Measurements from ENCODE around the gene PRICKLE4.

Gene PRICKLE4

DNA sequence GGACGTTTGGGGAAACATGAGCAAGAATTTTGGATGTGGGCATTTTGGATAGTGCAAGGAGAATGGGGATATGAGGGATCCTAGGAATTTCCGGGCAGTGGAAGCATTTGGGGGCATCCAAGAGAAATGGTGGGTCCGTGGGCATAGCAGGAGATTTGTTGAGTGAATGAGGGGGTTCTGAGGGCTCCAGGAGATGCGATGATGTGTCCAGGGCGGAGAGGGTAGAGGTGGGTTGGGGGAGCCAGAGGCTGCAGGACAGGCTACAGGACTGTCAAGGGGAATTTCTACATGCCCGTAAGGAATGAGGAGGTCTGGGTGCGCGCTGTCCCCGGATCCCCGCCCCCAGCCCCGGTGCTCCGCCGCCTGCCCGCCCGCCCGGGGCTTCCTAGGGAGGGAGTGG is 1.2 kb upstream of the PRICKLE4 start:
- no peak for ATAC-seq
- no peaks in the 10 kb centered on the region for H3K9me3 Mint-ChIP-seq
- peak overlapping the region; percentile 98 for H3K4me3 Mint-ChIP-seq
- no peaks in the 10 kb centered on the region for H3K27me3 Mint-ChIP-seq
- H3K4me1 Mint-ChIP-seq: peaks cover 23% of the 10 kb centered on the region
- peaks cover 13% of the 10 kb centered on the region for H3K36me3 Mint-ChIP-seq
- H3K27ac Mint-ChIP-seq: peak overlapping the region; percentile 73

DNA sequence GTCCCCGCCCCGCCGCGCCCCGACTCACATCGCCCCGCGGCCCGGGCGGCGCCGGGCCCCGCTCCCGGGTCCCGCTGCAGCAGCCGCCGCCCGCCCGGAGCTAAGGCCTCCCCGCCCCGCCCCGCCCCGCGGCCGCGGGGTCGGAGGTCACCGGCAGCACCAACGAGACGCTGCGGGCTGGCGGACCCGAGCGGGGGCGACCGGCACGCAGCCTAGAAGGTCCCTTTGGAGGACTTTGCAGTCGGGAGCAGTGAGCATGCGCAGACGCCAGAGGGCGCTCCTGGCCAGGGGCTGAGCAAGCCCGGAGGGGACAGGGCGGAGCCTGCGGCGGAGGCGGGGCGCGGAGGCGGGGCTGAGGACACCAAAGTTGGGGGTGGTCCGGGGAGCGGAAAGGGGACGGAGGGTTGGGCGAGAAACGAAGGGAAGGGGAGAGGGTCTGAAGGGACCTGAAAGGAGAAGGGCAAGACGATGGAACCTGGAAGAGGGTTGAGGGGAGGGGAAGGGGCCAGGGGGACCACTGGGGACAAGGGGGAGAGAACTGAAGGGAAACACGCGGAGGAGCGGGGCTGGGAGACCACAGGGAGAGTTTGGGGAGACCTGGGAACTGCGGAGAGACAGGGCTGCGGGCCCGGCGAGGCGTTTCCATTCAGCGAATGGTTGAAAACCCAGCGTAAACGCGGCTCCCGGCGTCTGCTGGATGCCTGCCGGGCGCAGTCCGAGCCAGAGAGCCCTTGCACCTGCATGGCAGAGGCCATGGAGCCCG is 613 bp upstream of the PRICKLE4 start, which contains the start of gene FRS3:
Gene FRS3, minus strand, starts transcription at position 113 of the 763 bp plus-strand sequence. CDS start 2,913 bp downstream, outside the sequence.
- peak within 1 kb of the TSS; percentile 98 for H3K4me3 Mint-ChIP-seq
- peaks cover 29% of the 10 kb centered on the region for H3K4me1 Mint-ChIP-seq
- H3K27ac Mint-ChIP-seq: peak within 1 kb of the TSS; percentile 73
- peak; percentile 97 for ATAC-seq
- H3K36me3 Mint-ChIP-seq: peaks cover 6% of the 10 kb centered on the region
- H3K9me3 Mint-ChIP-seq: no peaks in the 10 kb centered on the region
- no peaks in the 10 kb centered on the region for H3K27me3 Mint-ChIP-seq

- H3K4me1 Mint-ChIP-seq: peaks cover 39% of the 10 kb centered on the region
- no peaks in the 10 kb centered on the region for H3K36me3 Mint-ChIP-seq
- H3K4me3 Mint-ChIP-seq: peak overlapping the region; percentile 64
- no peaks in the 10 kb centered on the region for H3K9me3 Mint-ChIP-seq
- no peaks in the 10 kb centered on the region for H3K27me3 Mint-ChIP-seq
- H3K27ac Mint-ChIP-seq: no peak overlapping the region
- no peak for ATAC-seq
Observed at GRCh38 chr6:41781366-41781730, 766 bp downstream of the PRICKLE4 start.

DNA sequence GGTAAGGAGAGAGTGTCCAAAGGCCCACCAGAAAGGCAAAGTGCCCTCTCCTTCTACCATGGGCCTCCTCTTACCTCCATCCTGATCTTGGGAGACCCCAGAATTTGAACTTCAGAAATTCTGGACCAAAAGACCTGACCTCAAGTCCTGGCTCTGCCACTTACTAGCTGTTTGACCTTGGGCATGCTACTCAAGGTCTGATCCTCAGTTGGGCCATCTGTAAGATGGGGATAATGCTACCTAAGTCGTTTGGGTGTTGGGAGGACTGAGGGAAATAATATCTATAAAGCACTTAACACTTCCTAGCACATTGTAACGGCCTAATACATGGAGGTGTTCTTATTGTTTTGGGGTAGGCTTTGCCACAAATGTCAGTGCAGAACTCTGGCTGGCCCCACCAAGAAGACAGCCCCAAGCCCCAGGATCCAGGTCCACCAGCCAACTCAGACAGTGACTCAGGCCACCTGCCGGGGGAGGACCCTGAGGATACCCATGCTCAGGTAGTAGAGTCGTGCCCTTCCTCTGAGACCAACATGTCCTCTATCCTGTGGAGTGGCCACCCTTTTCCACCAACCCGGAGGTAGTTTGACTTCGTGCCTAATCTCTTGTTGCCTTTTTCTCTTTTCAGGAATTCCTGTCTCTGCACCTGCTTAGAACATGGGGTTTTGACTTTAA is 2.7 kb downstream of the PRICKLE4 start:
- H3K4me1 Mint-ChIP-seq: peaks cover 39% of the 10 kb centered on the region
- ATAC-seq: no peak
- H3K4me3 Mint-ChIP-seq: no peak overlapping the region
- no peaks in the 10 kb centered on the region for H3K27me3 Mint-ChIP-seq
- no peaks in the 10 kb centered on the region for H3K36me3 Mint-ChIP-seq
- no peak overlapping the region for H3K27ac Mint-ChIP-seq
- H3K9me3 Mint-ChIP-seq: no peaks in the 10 kb centered on the region

DNA sequence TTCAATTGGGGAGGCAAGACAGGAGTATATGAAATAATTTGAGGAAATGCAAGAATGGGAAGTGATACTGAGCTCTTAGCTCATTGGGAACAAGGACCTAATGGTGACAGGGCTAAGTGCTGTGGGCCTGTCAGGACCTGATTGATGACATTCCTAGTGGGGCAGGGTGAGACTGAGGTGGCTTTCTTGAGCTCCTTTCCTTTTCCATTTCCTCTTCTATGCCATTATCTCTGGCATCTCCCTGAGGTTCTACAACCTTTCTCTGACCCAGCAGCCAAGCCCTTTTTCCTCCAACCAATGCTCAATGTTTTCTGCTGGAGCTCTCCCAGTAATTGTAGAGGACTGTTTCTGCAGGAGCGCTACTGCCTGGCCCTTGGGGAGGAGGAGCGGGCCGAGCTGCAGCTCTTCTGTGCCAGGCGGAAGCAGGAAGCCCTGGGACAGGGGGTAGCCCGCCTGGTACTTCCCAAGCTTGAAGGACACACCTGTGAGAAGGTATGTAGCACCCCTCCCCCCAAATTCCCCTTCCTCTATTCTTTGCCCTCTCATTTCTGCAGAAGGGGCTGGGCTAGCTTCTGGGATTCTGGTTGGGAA is 4.1 kb downstream of the PRICKLE4 start:
- Mint-ChIP-seq H3K27ac (no peak overlapping the region), H3K4me3 (no peak overlapping the region), H3K27me3 (no peaks in the 10 kb centered on the region), H3K4me1 (peaks cover 39% of the 10 kb centered on the region), H3K9me3 (no peaks in the 10 kb centered on the region), H3K36me3 (peaks cover 4% of the 10 kb centered on the region)
- ATAC-seq: no peak

GRCh38 chr6:41785254-41785653 is 4.7 kb downstream of the PRICKLE4 start:
- ATAC-seq: no peak
- peak overlapping the region; percentile 96 for H3K4me3 Mint-ChIP-seq
- peaks cover 9% of the 10 kb centered on the region for H3K36me3 Mint-ChIP-seq
- no peaks in the 10 kb centered on the region for H3K27me3 Mint-ChIP-seq
- peaks cover 45% of the 10 kb centered on the region for H3K4me1 Mint-ChIP-seq
- no peak overlapping the region for H3K27ac Mint-ChIP-seq
- no peaks in the 10 kb centered on the region for H3K9me3 Mint-ChIP-seq

- H3K4me1 Mint-ChIP-seq: peaks cover 43% of the 10 kb centered on the region
- peak overlapping the region; percentile 99 for H3K27ac Mint-ChIP-seq
- H3K9me3 Mint-ChIP-seq: no peaks in the 10 kb centered on the region
- ATAC-seq: no peak
- no peaks in the 10 kb centered on the region for H3K27me3 Mint-ChIP-seq
- peak overlapping the region; percentile 96 for H3K4me3 Mint-ChIP-seq
- peaks cover 11% of the 10 kb centered on the region for H3K36me3 Mint-ChIP-seq
Observed at GRCh38 chr6:41785689-41786450, 5.3 kb downstream of the PRICKLE4 start.

DNA sequence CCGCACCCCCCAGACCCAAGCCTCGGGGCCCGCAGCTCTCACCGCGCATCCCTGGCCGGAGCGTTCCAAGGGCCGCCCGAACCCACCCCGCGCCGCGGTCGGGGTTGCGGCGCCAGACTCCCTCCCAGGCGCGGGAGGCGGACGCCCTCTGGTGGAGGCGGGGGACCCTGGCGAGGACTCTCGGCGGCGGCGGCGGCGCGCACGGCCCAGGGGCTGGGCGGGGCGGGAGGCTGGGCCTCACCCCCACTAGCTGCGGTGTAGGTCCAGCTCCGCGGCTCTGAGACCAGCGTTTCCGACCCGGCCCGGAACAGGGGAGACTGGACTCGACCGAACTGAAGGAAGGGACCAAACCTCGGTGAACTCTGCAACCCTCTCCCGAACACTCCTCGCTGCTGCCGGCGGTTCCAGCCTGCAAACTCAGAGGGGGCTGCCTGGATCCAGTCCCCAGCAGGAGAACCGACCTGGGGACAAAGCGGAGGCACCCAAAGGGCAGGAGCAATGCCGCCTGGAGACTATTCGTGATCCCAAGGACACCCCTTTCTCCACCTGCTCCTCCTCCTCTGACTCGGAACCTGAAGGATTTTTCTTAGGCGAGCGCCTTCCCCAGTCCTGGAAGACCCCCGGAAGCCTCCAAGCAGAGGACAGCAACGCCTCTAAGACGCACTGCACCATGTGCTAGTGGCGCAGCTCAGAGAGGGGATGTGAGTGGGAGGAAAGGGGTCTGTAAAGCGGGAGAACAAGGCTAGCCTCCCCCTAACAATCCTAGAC is 6.1 kb downstream of the PRICKLE4 start:
- peak; percentile 90 for ATAC-seq
- peaks cover 11% of the 10 kb centered on the region for H3K36me3 Mint-ChIP-seq
- H3K27me3 Mint-ChIP-seq: no peaks in the 10 kb centered on the region
- peak overlapping the region; percentile 96 for H3K4me3 Mint-ChIP-seq
- peak overlapping the region; percentile 99 for H3K27ac Mint-ChIP-seq
- H3K9me3 Mint-ChIP-seq: no peaks in the 10 kb centered on the region
- H3K4me1 Mint-ChIP-seq: peaks cover 35% of the 10 kb centered on the region

DNA sequence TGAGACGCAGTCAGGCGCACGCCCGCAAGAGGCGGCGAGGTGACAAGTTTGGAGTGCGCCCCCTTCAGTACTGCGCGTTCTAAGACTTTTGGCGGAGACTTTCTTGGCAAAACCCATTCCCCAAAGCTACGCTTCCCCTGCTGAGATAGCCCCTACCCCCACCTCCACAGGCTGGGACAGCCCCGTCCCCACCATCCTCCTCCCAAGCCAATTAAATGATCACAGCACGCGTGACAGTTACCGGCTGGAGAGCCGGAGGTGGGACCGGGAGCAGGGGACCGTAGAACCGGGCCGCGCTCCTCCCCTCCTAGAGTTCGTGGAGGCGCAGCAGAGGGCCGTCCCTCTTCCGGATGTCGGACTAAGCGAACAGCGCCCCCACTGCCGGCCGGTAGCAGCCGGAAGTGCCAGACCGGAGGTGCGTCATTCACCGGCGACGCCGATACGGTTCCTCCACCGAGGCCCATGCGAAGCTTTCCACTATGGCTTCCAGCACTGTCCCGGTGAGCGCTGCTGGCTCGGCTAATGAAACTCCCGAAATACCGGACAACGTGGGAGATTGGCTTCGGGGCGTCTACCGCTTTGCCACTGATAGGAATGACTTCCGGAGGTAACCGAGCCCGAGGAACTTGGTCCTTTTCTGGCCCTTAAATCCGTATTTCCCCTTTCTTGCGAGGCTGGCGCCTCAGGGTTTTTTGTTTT is 6.8 kb downstream of the PRICKLE4 start, which contains the start of gene TOMM6:
Gene TOMM6, plus strand, starts transcription at position 476 of the 699 bp plus-strand sequence. Its CDS starts 4 bp downstream, at position 480.
- Mint-ChIP-seq H3K36me3 (peaks cover 11% of the 10 kb centered on the region), H3K27ac (peak within 1 kb of the TSS; percentile 99), H3K9me3 (no peaks in the 10 kb centered on the region), H3K4me1 (peaks cover 35% of the 10 kb centered on the region), H3K27me3 (no peaks in the 10 kb centered on the region), H3K4me3 (peak within 1 kb of the TSS; percentile 96)
- peak; percentile 93 for ATAC-seq

DNA sequence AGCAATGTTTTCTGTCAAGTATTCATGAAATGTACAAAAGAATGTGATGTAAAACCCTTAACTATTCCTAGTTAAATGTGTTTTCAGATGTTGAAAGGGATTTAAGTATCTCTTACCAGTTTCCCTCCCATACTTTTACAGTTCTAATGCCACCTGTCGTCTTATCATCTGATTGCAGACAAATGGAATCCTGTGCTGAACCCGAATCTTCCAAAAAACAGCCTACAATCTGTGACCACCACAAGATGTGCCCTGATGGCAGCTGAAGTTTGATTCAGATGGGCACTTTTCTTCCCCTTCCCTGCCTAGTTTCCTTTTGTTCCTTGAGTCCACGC is 8.8 kb downstream of the PRICKLE4 start:
- no peaks in the 10 kb centered on the region for H3K27me3 Mint-ChIP-seq
- H3K4me3 Mint-ChIP-seq: peak overlapping the region; percentile 96
- no peak overlapping the region for H3K27ac Mint-ChIP-seq
- no peaks in the 10 kb centered on the region for H3K9me3 Mint-ChIP-seq
- H3K36me3 Mint-ChIP-seq: peaks cover 11% of the 10 kb centered on the region
- peaks cover 31% of the 10 kb centered on the region for H3K4me1 Mint-ChIP-seq
- no peak for ATAC-seq

- Mint-ChIP-seq H3K36me3 (peaks cover 11% of the 10 kb centered on the region), H3K27me3 (no peaks in the 10 kb centered on the region), H3K4me3 (no peak overlapping the region), H3K4me1 (peaks cover 24% of the 10 kb centered on the region), H3K27ac (no peak overlapping the region), H3K9me3 (no peaks in the 10 kb centered on the region)
- ATAC-seq: no peak
Observed at GRCh38 chr6:41790045-41790444, 9.5 kb downstream of the PRICKLE4 start.

DNA sequence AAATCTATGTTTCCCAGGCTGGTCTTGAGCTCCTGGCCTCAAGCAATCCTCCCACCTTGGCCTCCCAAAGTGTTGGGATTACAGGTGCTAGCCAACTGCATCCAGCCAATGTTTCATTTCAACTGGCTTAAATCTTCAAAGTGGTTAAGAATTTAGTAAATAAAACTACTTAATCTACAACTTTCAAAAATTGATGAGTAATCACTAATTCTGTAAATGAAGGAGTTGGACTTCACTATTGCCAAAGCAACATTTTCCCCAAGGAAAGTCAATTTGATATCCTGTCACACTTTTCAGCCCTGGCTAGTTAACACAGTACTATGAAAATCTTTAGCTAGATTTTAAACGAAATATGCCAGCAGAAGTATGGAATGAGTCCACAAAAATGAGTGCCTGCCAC is 10.7 kb downstream of the PRICKLE4 start:
- Mint-ChIP-seq H3K4me3 (no peak overlapping the region), H3K27me3 (no peaks in the 10 kb centered on the region), H3K9me3 (no peaks in the 10 kb centered on the region), H3K4me1 (peaks cover 15% of the 10 kb centered on the region), H3K36me3 (peaks cover 11% of the 10 kb centered on the region), H3K27ac (no peak overlapping the region)
- no peak for ATAC-seq

GRCh38 chr6:41791984-41792383 is 11.4 kb downstream of the PRICKLE4 start:
- Mint-ChIP-seq H3K4me1 (peaks cover 15% of the 10 kb centered on the region), H3K4me3 (no peak overlapping the region), H3K36me3 (peaks cover 12% of the 10 kb centered on the region), H3K9me3 (no peaks in the 10 kb centered on the region), H3K27ac (no peak overlapping the region), H3K27me3 (no peaks in the 10 kb centered on the region)
- ATAC-seq: no peak

DNA sequence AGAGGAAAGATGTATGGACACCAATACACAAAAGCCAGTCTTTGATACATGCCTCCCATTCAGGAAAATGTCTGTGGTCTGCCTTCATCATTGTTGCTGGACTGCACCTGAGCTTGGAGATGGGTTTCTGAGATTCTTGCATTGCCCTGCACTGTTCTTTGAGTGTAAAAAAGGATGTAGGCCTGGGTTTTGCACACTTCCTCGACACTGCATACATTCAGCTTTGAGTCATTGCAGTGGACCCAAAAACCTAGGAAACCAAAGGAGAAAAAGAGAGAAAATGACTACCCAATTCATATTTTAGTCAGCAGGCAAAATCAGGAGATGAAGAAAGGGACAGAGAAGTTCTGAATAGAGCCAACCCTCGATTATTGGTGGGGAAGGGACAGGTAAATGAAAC is 15.9 kb downstream of the PRICKLE4 start:
- H3K4me3 Mint-ChIP-seq: no peak overlapping the region
- no peak for ATAC-seq
- no peak overlapping the region for H3K27ac Mint-ChIP-seq
- no peaks in the 10 kb centered on the region for H3K9me3 Mint-ChIP-seq
- peaks cover 5% of the 10 kb centered on the region for H3K36me3 Mint-ChIP-seq
- H3K4me1 Mint-ChIP-seq: no peaks in the 10 kb centered on the region
- H3K27me3 Mint-ChIP-seq: no peaks in the 10 kb centered on the region

All from stimulated activated memory B cell treated with anti-CD40 and anti-IgM and Interleukin-4, amounts not matched to agents 10 μg/mL and 1 μg/mL and 100 μg/mL, for 72 hours (primary cell).